Tibial artery (tissue), 4 donors: ENCODE data around the gene TMEM250.

Source experiments
- DNase-seq, 2 donors: peaks; one replicate each; pipeline ENCODE4 v3.0.0-alpha.2; 2019
- H3K27ac ChIP-seq, 2 donors: fragments of 200-600 bp; sonication (generic) in 1 of 2; 1 replicate in 1 of 2; 2 replicates in 1 of 2; pipeline ENCODE4 v1.5.1; 2018 to 2019; ENCODE audit warnings: mild to moderate bottlenecking in 1 of 2
- H3K27me3 ChIP-seq, 2 donors: fragments of 200-600 bp; sonication (generic) in 1 of 2; one replicate each; pipeline versions ENCODE4 v1.5.1 to v1.6.0; 2016 to 2019
- H3K36me3 ChIP-seq, 3 donors: fragments of 200-600 bp; sonication (generic) in 2 of 3; one replicate each; pipeline ENCODE4 v1.5.1; 2016 to 2019; ENCODE audit warnings: mild to moderate bottlenecking in 2 of 3
- H3K4me1 ChIP-seq, 4 donors: fragments of 200-600 bp; sonication (generic) in 2 of 4; 1 replicate in 3 of 4; 2 replicates in 1 of 4; pipeline ENCODE4 v1.5.1; 2016 to 2019
- H3K4me3 ChIP-seq, 2 donors: fragments of 200-600 bp; sonication (generic) in 1 of 2; 1 replicate in 1 of 2; 2 replicates in 1 of 2; pipeline ENCODE4 v1.5.1; 2018 to 2019; ENCODE audit warnings: mild to moderate bottlenecking in 2 of 2
- H3K9me3 ChIP-seq, 3 donors: fragments of 200-600 bp; sonication (generic) in 1 of 3; one replicate each; pipeline ENCODE4 v1.5.1; 2016 to 2019
- CTCF ChIP-seq, 2 experiments: fragments of 200-600 bp in 1 of 2; fragments of 450-650 bp in 1 of 2; IDR thresholded peaks; one replicate each; pipeline ENCODE4 v1.5.1; 2017 to 2019; ENCODE audit warnings: antibody characterized with exemption in 2 of 2, mild to moderate bottlenecking in 1 of 2, moderate library complexity in 1 of 2
- intact Hi-C: fragments of 100-400 bp; cut with DNase I; formaldehyde crosslinking; loops from one replicate; pipeline ENCODE4 v1.15.0; 2023; ENCODE audit warnings: low total_unique reads

TMEM250 gene

GRCh38 chr9:136157477-136158265 is 39.0 kb upstream of the TMEM250 start:
- peaks cover 0 to 63% of the 10 kb centered on the region in 2 donors for H3K27me3 ChIP-seq

GRCh38 chr9:136156209-136157120 is 37.8 kb upstream of the TMEM250 start:
- Histone ChIP-seq H3K27me3 (peaks cover 0 to 57% of the 10 kb centered on the region in 2 donors), H3K4me3 (no peak overlapping the region), H3K27ac (no peak overlapping the region), H3K36me3 (no peaks in the 10 kb centered on the region), H3K4me1 (no peaks in the 10 kb centered on the region), H3K9me3 (no peaks in the 10 kb centered on the region)
- no peak for DNase-seq
- TF ChIP-seq CTCF (IDR thresholded peaks at IDR 0.05) = no peak
- intact Hi-C loops = no loop called here

More at GRCh38 chr9:136157477-136158265, 39.0 kb upstream of the TMEM250 start:
- Histone ChIP-seq H3K4me1 (no peaks in the 10 kb centered on the region), H3K4me3 (no peak overlapping the region), H3K9me3 (no peaks in the 10 kb centered on the region), H3K27ac (no peak overlapping the region), H3K36me3 (no peaks in the 10 kb centered on the region)
- no peak for TF ChIP-seq CTCF (IDR thresholded peaks at IDR 0.05)
- no peak for DNase-seq
- intact Hi-C loops = no loop called here

- intact Hi-C loops = no loop called here
- DNase-seq = no peak
- Histone ChIP-seq H3K27ac (no peak overlapping the region), H3K4me1 (no peaks in the 10 kb centered on the region), H3K27me3 (peaks cover 0 to 54% of the 10 kb centered on the region in 2 donors), H3K4me3 (no peak overlapping the region), H3K36me3 (no peaks in the 10 kb centered on the region), H3K9me3 (no peaks in the 10 kb centered on the region)
- TF ChIP-seq CTCF (IDR thresholded peaks at IDR 0.05) = no peak
These were observed 36.9 kb upstream of the TMEM250 start for GRCh38 chr9:136155576-136155975.

- Histone ChIP-seq H3K9me3 (no peaks in the 10 kb centered on the region), H3K36me3 (no peaks in the 10 kb centered on the region), H3K4me1 (no peaks in the 10 kb centered on the region), H3K27ac (no peak overlapping the region), H3K4me3 (no peak overlapping the region), H3K27me3 (peaks cover 0 to 50% of the 10 kb centered on the region in 2 donors)
- intact Hi-C loops = no loop called here
- TF ChIP-seq CTCF (IDR thresholded peaks at IDR 0.05) = no peak
- no peak for DNase-seq
These were observed 36.3 kb upstream of the TMEM250 start for GRCh38 chr9:136154943-136155342.

GRCh38 chr9:136153381-136154065 is 34.8 kb upstream of the TMEM250 start:
- intact Hi-C loops = no loop called here
- no peak for TF ChIP-seq CTCF (IDR thresholded peaks at IDR 0.05)
- Histone ChIP-seq H3K4me3 (no peak overlapping the region), H3K9me3 (no peaks in the 10 kb centered on the region), H3K36me3 (no peaks in the 10 kb centered on the region), H3K27ac (no peak overlapping the region), H3K4me1 (no peaks in the 10 kb centered on the region), H3K27me3 (peaks cover 0 to 41% of the 10 kb centered on the region in 2 donors)
- no peak for DNase-seq
